CD4-positive, alpha-beta T cell treated with Interleukin-6 at 100 ng/mL for 8 hours (primary cell): Measurements from ENCODE around the gene KCNQ1.

Experiments
- DNase-seq: peaks from one replicate; pipeline ENCODE4 v3.0.0-alpha.2; 2020; ENCODE audit warnings: mixed read lengths, low spot score

Gene KCNQ1

DNA sequence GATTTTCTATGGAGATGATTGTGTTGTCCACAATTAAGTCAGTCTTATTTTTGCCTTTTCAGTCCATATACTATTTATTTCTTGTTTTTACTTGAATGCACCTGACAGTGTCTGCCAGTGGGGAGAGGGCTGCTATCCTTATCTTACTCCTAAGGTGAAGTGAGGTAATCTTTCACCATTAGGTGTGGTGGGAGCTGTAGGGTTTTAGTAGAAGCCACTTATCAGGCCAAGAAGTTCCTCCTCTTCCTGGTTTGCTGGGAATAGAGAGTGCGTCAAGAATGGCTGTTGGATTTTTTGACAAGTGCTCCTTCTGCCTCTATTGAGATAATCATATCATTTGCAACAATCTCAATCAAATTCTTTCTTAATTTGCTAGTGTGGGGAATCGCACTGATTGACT is 108.4 kb downstream of the KCNQ1 start:
- DNase-seq = no peak

GRCh38 chr11:2553886-2554285 is 109.1 kb downstream of the KCNQ1 start:
- no peak for DNase-seq

- DNase-seq = no peak
Measured at GRCh38 chr11:2554338-2555207, 109.8 kb downstream of the KCNQ1 start.

GRCh38 chr11:2555336-2555735 is 110.5 kb downstream of the KCNQ1 start:
- DNase-seq = no peak

DNA sequence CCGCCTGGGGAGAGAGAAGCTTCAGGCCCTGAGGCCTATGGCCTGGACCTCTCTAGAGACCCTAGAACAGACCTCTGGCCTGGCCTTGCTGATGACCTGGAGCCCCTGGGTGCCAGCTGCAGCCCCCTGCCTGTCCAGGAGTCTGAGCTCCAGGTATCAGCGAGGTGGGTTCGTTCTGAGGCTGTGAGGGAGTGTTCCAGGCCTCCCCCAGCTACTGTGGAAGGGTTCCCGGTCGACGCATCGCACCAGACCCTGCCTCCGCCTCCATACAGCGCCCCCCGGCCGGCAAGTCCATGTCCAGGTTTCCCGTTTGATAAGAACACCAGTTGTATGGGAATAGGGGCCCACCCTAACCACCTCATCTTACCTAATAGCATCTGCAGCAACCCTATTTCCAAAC is 111.1 kb downstream of the KCNQ1 start:
- DNase-seq = no peak

GRCh38 chr11:2557381-2557780 is 112.6 kb downstream of the KCNQ1 start:
- no peak for DNase-seq

- DNase-seq = no peak
Measured at GRCh38 chr11:2558397-2558796, 113.6 kb downstream of the KCNQ1 start.

- no peak for DNase-seq
Measured at GRCh38 chr11:2558861-2559526, 114.2 kb downstream of the KCNQ1 start.

DNA sequence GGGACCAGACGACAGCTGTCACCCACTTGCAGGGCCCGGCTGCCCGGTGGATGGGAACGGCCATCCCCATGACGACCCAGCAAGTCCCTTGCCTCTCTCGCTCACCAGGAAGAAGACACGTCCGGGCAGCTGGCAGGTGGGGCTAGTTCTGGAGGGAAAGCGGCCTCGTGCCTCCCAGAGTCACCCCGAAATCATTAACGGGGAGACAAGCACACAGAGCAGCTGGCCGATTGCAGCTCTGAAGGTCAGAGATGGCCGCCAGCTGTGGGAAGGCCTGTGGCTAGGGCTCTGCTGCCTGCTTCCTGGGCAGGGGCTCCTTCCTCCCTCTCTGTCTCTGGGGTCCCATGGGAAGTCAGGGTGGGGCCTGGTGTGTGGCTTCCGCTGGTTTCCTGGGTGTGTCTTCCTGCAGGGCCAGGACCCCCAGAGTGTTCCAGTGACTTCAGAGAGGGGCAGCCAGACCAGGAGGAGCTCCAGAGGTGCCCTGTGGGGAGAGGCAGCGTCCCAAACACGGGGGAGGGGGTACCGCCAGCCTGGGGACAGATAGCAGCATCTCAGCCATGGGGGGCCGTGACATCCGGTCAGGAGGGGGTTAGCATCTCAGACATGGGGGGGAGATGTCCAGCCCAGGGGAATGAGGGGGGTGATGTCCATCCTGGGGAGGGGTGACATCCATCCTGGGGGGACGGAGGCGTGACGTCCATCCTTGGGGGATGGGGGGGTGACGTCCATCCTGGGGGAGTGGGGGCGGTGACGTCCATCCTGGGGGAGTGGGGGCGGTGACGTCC is 114.9 kb downstream of the KCNQ1 start:
- DNase-seq = no peak

DNA sequence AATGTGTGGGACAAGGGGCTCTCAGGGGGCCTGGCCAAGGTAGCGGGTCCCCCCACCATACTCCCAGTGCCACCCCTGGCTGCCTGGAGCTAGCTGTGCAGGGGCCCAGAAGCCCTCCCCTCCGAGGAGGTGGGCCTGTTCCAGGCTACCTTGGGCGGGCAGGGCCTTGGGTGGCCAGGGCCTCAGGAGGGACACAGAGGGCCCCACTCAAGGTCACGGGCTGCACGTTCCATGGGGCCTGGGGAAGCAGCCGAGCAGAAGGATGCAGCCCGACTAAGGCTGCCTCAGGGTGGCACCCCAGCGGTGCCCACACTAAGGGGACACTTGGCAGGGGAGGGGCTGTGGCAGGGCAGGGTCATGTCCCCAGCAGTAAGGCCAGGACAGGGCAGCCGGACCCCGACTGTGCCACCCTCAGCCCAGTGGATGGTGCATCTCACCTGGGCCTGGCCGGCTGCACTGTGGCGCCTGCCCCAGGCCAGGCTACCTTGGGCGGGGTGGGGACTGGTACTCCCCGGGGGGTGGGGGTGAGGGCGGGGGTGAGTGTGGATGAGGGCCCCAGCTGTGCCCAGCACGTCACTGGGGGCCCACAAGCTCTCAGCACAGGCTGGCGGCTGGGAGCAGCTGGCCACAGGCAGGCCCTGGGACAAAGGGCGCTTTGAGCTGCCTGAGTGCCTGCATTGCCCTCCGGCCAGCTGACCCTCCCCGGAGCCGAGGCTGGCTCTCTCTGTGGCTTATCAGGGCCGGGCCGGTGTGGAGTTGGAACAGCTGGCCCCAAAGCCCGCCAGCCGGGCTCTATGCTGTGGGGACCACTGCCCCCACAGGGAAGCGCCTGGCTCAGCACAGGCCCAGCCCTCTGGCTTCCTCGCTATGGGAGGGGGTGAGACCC is 117.1 kb downstream of the KCNQ1 start:
- no peak for DNase-seq

- DNase-seq = no peak
Measured at GRCh38 chr11:2562890-2563212, 118.0 kb downstream of the KCNQ1 start.

DNA sequence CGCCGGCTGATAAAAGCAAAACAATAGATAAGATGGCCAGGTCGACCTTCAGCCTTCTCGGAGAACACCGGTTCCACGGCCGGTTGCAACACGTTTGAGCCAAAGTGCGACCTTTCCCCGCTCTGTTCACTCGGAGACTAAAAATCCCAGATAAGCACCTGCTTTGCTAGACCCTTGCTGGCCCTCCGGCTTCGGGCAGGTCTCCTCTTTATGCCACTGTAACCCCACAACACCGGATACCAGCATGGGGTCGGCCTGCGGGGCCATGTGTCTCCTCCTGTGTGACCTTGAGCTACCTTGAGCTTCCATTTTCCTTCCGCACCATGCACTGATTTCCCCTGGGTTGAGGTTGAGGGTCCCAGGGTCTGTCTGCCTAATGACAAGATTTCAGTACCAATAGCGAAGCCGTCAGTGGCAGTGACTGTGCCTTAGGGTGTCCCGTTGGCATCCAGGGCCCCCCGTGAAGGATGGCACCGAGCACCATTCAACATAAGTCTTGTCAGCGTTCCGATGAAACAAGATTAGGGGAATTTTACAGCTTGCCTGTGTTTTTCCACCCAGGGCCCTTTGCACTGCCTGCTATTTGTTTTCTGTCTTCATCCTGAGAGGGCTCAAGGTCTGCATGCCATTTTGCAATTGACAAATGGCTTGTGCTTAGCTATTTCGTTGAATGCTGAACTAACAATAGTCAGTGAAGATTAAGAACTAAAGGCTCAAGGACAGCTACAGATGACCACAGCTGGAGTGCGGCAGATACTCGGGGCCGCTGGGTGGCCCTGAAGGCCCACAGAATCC is 118.6 kb downstream of the KCNQ1 start:
- no peak for DNase-seq

- DNase-seq = no peak
Measured at GRCh38 chr11:2564008-2564530, 119.3 kb downstream of the KCNQ1 start.

- DNase-seq = no peak
Measured at GRCh38 chr11:2564588-2565425, 120.0 kb downstream of the KCNQ1 start.

DNA sequence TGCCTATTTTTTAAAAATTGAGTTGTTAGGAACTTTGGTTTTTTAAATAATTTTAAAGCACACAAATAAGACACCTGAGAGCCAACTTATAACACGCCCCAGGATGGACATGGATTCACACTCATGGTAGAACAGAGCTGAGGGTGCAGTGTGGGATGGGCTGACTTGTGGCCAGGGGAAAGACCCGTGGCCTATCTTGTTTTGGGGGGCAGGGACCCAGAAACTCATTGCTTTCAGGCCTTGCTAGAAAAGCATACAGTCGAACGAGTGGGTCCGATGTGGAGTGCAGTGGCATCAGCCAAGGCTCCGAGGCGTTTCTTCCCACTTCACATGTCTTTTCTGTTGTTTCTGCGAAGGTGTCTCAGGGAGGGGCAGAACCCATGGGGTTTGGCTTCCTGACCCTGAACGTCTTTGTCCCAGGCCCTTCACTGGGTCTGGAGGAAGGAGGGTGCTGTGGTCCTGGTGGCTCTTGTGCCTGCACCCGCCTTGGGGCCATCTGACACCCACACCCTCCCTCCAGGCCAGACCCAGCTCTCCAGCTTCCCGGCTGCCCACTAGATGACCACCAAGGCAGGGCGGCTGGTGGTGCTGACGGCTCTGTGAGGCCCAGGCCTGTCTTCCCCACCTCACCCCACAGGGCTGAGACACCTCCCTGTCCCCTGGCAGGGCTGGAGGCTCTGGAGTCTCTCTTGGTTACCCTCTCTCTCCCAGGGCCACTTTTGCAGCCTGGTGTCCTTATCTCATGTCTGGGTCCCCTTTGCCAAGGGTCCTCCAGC is 120.8 kb downstream of the KCNQ1 start:
- no peak for DNase-seq

- DNase-seq = no peak
Measured at GRCh38 chr11:2566223-2567025, 121.6 kb downstream of the KCNQ1 start.

- DNase-seq = no peak
Measured at GRCh38 chr11:2567026-2567671, 122.3 kb downstream of the KCNQ1 start.

DNA sequence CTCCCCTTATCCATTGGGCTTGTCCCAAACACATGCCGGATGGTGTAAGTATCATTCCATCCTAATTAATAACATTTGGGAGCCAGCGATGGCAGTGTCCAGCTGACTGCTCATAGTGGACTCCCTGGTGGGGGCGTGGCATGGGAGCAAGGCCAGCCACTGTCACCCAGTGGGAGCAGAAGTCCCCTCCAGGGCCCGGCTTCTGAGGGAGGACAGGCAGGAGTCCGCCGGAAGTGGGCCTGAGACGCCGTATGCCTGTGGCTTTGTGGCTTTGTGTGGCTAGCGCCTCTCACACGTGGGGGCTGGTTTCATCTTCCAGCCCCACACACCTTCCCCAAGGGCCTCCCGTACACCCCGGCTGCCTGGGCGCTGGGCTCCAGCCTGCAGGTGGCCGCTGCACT is 124.5 kb downstream of the KCNQ1 start:
- DNase-seq = no peak
